NCI-H1092 (cell line): ENCODE measurements around the gene GPATCH11.

Source experiments
- DNase-seq: peaks from one replicate; lab custom pipeline; 2025; lab: John Stamatoyannopoulos, UW

GPATCH11 gene

GRCh38 chr2:37083873-37084794 is at the start of gene GPATCH11, which contains the start of gene HEATR5B:
Gene GPATCH11 (plus strand): TSS chr2:37084518. CDS start chr2:37088382, 3,864 bp downstream.
Gene HEATR5B (minus strand): TSS chr2:37084372. CDS start chr2:37083414, 958 bp downstream.
- DNase-seq: peak; percentile 93

GRCh38 chr2:37037771-37038170 is 46.5 kb upstream of the GPATCH11 start:
- DNase-seq: no peak

- DNase-seq: no peak
Observed at GRCh38 chr2:37039580-37039979, 44.7 kb upstream of the GPATCH11 start.

GRCh38 chr2:37052600-37053332 is 31.6 kb upstream of the GPATCH11 start:
- DNase-seq: no peak

GRCh38 chr2:37059841-37060240 is 24.5 kb upstream of the GPATCH11 start:
- DNase-seq: no peak

GRCh38 chr2:37060446-37060845 is 23.9 kb upstream of the GPATCH11 start:
- DNase-seq: no peak

GRCh38 chr2:37061013-37061711 is 23.2 kb upstream of the GPATCH11 start:
- DNase-seq: no peak

- no peak for DNase-seq
Observed at GRCh38 chr2:37061776-37062175, 22.5 kb upstream of the GPATCH11 start.

GRCh38 chr2:37068686-37069085 is 15.6 kb upstream of the GPATCH11 start:
- no peak for DNase-seq

GRCh38 chr2:37070931-37071330 is 13.4 kb upstream of the GPATCH11 start:
- DNase-seq: no peak

- no peak for DNase-seq
Observed at GRCh38 chr2:37080266-37080665, 4.1 kb upstream of the GPATCH11 start.

GRCh38 chr2:37080689-37081088 is 3.6 kb upstream of the GPATCH11 start:
- DNase-seq: no peak

- no peak for DNase-seq
Observed at GRCh38 chr2:37084797-37085196, 479 bp downstream of the GPATCH11 start.

GRCh38 chr2:37085731-37086147 is 1.4 kb downstream of the GPATCH11 start:
- DNase-seq: no peak

- DNase-seq: no peak
Observed at GRCh38 chr2:37090019-37090477, 5.7 kb downstream of the GPATCH11 start.

- DNase-seq: no peak
Observed at GRCh38 chr2:37091873-37092272, 7.6 kb downstream of the GPATCH11 start.

GRCh38 chr2:37096568-37096967 is 12.2 kb downstream of the GPATCH11 start:
- no peak for DNase-seq

- DNase-seq: no peak
Observed at GRCh38 chr2:37098416-37099118, 14.2 kb downstream of the GPATCH11 start.

GRCh38 chr2:37100054-37100453 is 15.7 kb downstream of the GPATCH11 start:
- DNase-seq: no peak

- no peak for DNase-seq
Observed at GRCh38 chr2:37102588-37102987, 18.3 kb downstream of the GPATCH11 start.

GRCh38 chr2:37104178-37104577 is 19.9 kb downstream of the GPATCH11 start:
- no peak for DNase-seq

GRCh38 chr2:37105150-37105549 is 20.8 kb downstream of the GPATCH11 start:
- DNase-seq: no peak
